HG03108 (cell line): ENCODE measurements around the gene LRMDA.

ENCODE experiments used
- ATAC-seq: cut with Tn5 transposase; IDR thresholded peaks from one replicate; pipeline ENCODE4 v1.9.1; 2021; ENCODE audit warnings: moderate library complexity; ENCODE audit not compliant: unreplicated experiment

LRMDA gene

DNA sequence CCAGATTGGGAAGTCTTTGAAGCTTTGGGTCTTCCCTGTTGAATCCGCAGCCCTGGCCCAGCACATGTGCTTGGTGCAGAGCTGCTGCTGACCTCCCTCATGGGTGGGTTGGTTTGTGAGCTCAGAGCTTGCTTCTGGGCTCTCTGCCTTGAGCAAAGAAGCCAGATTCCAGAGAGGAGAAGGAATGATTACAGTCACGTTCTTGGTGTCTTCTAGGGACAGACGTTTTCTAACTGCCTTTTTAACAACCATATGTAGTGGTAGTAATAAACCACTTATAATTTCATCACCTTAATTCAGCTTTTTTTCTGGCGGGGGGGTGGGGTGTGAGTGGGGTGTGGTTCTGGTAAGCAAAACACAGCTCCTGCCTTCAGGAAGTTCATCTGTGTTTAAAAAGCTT, 39.5 kb downstream of the LRMDA start:
- no peak for ATAC-seq

DNA sequence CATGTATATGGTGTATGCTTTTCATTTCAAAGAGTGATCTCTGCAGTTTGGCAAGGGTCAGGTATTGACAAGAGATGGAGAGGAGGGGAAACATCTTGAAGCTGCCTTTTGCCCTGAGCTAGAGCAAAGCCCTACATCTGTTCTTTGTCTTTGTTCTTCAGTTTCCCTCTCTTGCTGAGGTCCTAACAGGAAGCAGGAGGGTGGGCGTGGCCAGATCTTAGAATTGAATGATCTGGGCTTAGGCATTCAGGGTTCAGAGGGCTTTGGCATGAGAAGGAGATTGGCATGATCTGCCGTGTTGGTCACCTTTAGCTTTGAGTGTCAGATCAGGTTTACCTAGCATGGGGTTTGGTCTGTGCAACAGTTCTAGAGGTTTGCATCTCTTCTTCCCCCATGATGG, 41.3 kb downstream of the LRMDA start:
- no peak for ATAC-seq

DNA sequence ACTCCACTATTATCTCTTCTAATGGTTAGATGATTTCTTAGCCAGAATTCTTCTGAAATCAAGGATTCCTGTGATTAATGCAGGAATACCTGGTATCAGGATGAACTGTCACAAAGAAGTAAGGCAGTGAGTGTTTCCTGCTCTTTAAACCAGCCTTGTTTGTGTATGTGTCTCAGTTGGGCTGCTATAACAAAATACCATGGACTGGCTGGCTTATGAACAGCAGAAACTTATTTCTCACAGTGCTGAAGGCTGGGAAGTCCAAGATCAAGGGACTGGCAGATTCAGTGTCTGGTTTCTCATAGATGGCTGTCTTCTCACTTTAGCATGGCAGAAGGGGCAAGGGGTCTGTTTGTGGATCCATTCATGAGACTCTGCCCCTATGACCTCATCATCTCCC, 42.7 kb downstream of the LRMDA start:
- ATAC-seq: no peak

DNA sequence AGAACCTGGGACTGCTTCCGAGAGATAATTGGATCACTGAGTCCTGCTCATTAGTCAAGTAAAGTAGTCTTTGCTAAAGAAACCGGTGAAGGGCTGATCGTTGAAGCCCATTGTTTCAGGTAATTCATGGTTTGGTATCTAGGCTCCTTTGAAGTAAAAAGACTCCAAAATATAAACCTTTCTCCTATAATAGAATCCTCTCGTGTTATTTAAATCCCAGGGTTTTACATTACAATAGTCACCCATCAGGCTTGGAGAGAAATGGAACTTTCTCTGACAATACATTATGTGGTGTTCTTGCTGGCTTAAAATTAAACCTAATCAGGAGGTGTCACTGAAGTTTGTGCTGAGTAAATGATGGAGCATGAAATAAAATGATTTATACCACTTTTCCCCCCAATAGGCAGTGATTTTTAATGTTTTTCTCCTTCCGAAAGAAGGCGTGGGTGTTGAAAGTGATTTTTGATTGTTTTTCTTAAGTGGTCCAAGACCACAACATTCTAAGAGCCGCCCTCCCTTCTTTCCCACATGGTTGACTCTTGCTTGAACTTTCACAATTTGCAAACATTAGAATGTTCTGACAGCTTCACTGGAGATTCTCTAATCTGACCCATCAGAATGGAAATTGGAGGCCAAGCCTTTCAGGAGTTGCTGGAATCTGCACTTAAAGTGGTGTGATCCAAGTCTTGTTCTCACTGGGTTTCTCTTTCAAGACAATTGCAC, 44.2 kb downstream of the LRMDA start:
- no peak for ATAC-seq

DNA sequence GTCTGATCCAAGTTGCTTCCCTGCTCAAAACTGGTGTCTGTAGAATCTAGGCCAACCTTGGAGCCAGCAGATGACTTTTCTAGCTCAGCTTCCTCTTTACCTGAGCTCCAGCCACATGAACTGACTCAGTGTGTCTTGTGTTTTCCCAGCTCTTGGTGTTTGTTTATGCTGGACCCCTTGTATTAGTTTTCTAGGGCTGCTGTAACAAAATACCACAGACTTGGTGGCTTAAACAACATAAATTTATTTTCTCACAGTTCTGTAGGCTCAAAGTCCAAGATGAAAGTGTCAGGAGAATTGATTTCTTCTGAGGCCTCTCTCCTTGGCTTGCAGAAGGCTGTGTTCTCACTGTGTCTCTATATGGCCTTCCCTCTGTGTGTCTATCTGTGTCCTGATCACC, 45.1 kb downstream of the LRMDA start:
- no peak for ATAC-seq

DNA sequence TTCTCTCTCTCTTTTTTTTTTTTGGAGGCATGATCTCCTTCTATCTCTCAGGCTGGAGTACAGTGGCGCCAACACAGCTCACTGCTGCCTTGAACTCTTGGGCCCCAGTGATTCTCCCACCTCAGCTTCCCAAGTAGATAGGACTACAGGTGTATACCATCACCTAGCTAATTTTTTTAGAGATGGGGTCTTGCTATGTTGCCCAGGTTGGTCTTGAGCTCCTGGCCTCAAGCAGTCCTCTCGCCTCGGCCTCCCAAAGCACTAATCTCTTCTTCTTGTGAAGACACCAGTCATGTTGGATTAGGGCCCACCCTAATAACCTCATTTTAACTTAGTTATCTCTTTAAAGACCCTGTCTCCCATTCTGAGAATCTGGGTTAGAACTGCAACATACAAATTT, 45.6 kb downstream of the LRMDA start:
- no peak for ATAC-seq

DNA sequence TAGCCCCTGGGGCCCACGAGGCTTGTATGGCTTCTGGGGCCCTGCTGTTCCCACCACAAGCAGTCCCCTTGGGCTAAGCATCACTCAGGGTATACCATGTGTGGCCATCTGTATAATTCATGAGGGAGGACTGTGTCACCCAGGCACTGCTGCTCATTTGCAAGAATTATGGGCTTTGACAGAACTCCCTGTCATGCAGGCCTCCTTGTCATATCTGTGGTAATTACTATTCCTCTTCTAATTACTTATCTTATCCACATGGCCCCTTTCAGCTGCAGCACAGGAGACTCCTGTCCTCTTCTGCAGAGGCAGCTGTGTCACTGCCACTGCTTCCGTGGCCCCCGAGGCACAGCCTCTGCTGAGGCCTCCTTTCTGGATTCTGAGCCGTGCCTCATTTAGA, 46.3 kb downstream of the LRMDA start:
- ATAC-seq: no peak

DNA sequence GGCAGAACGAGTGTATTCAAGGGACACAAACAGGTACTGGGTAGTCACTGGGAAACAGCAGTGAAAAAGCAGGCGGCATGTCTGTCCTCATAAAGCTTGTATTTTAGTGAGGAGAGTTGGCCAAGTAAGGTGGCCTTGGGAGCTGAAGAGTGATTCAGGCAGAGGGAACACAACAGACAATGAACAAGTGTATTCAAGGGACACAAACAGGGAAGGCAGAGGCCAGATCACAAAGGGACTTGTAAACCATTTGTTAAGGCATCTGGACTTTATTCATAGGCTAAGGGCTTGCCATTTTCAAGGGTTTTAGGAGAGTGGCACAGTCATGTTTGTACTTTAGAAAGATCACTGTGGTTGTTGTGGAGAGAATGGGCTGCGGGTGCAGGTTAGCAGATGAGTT, 49.0 kb downstream of the LRMDA start:
- ATAC-seq: no peak

DNA sequence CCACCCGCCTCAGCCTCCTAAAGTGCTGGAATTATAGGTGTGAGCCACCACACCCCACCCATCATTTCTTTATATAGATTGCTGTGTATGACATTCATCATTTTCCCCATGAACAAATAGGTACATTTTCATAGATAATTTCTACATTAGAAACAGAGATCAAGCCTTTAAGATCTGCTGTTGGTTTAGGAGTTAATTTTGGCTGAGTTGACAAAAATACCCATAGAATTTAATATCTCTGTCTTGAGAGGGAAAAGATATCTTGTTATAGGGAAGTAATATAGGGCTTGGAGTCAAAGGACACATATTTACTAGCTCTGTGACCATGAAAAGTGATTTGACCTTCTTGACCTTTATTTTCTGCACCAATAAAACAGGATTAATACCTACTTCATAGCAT, 51.8 kb downstream of the LRMDA start:
- ATAC-seq: no peak

DNA sequence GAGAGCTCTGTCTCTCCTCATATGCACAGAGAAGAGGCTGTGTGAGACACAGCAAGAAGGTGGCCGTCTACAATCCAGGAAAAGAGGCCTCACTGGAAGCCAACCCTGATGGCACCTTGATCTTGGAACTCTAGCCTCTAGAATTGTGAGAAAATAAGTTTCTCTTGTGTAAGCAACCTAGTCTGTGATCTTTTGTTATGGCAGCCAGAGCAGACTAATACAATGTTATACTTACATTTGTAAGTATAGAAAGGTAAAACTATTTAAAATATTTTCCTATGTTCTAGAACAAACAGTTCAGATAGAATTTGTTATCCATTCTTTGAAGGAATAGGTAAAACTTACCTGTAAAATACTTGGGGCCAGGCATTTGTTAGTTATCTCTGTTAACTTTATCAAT, 53.3 kb downstream of the LRMDA start:
- no peak for ATAC-seq

DNA sequence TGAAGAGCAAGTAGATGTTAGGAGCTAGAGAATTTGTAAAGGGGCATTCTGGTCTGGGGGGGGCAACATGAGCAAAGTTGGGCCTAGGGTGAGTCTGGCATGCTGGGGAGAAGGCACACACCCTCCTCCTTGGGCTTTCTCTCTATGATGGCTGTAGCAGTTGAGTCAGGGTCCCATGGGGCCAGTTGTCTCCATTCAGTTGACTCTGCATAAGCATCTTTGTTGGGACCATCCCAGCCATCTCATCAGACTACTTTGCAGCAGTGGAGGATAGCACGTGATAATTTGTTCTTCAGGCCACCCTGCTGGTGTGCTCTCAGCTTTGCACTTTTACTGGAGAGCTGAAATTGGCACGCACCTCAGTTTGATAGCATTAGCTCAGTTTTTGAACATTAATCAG, 55.2 kb downstream of the LRMDA start:
- no peak for ATAC-seq

DNA sequence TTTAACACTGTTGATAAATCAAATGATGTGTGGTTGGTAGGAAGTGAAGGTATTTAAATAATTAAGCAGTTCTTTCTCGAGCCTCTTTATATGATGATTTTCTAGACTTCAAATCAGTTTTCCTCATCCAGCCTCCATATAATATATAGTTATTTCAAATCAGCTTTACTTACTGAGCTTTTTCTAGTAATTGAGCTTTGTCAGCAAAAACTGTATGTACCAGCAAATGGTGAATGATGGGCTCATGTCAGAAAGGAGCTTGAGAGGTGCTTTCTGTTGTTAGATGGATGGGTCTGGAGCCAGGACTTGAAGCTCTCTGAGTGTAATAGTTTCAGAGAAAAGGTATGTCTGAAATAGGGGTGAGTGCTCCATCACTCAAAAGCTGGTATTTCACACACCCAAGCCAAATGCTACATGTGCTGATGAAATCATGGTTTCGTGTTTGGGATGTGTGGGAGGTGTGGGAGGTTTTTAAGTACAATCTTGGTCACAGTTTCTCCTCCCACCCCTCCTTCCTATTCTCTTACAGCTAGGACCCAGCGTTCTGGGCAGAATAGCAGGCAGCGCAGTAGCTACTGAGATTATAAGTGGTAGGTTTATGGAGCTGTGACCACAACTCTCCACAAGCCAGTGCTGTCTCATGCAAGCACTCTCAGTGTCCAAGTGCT, 55.8 kb downstream of the LRMDA start:
- no peak for ATAC-seq

DNA sequence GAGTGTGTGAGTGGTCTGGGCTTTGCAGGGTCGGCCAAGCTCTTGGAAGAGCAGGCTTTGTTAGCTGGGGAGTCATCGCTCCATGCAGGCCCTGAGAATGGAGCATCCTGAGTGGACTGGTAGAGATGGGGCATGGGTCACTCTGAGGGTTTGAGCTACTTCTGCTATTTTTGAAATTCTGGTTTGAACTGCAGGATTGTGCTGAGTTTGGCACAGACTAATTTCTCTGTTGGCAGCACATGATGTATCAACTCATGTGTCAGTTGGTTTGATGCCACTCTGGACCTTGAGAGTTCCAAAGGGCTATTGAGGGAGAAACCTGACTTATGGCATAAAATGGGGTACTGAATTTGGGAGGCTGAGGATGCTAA, 56.3 kb downstream of the LRMDA start:
- ATAC-seq: no peak

DNA sequence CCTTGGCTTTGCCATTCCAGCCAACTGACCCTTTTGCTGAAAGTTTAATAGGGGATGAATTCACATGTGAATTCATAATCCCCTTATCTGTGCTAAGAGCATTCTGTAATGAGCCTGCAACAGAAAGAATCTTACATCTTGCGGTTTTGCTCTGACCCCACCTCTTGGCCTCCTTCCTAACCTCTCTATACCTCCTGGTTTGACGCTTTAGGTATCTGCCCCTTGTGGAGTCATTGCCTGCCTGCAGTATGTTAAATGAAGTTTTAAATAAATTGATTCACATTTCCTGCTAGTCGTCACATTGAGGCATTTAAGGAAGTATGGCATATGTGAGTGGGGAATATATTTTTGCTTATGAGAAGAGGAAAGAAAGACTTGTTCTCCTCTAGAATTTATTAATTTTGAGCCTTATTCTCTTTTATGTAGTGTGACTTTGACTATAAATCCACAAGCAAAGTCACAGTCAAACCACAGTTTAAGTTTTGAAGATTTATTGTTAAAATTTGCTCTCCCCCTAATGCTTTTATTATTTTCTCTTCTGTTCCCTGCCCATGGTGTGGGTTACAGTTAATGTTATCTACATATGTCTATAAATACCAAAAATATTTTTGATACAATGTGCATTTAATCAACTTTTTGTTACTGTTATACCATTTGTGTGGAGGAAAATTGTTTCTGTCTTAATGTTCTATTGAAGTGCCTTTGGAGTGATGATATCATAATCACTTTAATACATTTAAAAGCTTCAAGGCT, 60.9 kb downstream of the LRMDA start:
- ATAC-seq: no peak

DNA sequence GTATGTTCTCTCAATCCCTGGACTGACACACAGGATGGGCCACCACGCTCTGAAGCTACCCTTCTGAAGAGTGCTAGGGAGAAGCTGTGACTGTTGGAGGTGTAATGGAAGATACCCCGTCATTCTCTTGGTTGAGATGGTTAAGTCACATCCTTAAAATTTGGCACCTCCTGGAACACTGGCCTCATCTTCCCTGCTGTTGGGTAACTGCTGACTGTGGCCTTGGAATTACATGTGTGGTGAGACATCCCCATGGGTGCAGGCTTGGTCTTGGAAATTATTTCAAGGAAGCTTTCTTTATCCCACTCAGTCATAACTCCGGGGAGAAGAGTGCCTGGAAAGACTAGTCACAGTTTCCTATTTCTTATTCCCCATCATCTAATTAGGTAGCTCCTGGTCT, 62.0 kb downstream of the LRMDA start:
- no peak for ATAC-seq

DNA sequence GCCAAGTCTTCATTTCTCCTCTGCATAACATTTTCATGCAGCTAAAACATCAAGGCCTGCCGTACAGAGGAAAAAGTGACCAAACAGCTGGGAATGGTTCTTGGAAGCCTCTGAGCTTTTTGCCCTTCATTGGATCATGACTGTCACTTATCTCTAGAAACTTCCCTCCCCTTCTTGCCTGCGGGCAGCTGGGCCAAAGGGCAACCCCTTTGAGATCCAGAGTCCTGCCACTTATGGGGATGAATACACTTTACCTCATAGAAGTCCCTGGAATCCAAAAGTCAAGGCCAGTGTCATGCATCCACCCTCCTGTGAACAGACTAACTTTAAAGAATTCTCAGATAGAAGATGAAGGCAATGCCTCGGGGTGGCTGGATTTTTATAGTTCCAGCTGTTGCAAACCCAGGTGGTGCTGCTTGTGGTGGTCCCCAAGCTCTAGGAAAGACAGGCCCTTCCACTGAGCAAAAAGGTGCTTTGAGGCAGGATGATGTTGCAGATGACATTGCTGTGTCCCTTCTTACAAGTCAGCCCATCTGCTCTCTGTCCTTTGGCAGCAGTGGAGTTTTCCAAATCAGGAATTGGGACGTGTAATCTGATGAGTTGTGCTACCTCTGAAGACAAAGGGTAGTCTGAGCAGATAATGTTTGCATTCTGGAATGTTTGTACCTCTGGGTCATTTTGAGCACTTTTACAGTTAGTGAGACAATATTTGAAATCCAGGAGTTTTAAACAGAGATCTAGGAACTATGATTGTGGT, 64.2 kb downstream of the LRMDA start:
- no peak for ATAC-seq

DNA sequence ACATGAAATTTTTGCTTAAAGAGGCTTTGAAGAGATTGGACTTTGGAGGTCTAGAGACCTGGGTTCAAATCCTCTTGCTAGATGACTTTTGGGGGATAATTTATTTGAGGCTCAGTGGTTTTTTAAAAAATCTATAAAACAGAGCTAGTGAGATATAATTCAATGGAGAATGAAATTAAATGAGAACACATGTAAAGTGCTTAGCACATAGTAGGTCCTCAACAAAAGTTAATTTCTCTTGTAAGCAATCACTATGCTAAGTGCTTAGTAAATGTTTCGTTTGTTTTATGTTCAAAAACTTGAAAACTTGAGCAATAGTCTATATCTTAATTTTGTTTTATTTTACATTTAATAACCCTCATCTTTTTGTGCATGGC, 64.8 kb downstream of the LRMDA start:
- ATAC-seq: no peak

DNA sequence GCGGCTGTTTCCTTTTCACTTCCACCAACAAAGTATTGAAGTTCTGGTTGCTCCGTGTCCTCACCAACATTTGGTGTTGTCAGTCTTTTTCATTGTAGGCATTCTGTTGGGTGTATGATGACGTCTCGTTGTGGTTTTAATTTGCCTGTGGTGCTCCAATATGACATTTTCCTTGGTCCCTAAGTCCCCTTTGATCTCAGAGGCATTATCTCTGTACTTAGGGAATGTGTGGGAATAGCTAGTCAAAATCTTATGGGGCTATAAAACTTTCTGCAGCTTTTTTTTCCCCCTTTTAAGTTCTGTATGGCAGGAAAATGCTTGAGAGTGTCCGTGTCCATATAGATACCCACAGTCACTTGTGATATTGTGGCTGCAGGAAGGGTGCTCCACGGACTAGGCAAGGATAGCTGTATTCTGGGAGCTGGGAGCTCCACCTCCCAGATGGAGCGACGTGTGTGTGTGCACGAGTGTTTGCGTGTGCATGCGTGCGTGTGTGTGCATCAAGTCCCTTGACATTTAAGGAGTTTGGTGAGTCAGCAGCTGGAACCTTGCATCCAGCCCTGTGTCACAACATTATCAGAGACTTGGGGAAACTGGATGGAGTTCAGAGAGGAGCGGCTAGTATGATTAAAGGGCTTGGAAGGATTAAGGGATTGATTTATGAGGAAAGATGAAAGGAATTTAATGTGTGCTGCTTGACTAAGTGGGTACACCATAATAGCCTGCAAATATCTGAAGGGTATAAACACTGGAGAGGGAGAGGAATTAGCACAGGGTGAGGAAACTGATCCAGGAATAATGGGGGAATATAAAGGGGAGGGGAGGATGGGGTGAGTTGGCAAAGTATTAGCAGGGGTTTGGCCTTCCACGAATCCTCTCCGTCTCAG, 66.8 kb downstream of the LRMDA start:
- ATAC-seq: no peak

DNA sequence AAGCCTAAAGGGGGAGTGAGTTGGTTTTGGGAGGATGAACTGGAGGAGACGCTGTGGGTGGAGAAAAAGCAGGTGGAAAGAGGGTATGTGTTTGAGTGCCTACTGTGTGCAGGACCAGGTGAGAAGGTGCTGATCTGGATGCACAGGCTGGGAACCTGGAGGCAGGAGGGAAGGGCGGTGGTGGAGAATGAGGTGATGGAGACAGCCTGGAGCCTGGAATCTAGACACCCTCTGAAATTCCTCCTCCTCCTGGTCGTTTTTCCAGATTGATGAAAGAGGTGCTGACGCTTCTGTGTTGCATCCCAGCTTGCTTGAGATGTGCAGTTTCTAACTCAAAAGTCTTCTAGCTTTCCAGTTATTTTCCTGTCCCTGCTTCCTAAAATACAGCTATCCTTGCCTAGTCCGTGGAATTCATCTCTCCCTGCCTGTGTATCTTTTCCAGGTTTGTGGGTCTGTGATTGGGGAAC, 67.5 kb downstream of the LRMDA start:
- ATAC-seq: no peak

DNA sequence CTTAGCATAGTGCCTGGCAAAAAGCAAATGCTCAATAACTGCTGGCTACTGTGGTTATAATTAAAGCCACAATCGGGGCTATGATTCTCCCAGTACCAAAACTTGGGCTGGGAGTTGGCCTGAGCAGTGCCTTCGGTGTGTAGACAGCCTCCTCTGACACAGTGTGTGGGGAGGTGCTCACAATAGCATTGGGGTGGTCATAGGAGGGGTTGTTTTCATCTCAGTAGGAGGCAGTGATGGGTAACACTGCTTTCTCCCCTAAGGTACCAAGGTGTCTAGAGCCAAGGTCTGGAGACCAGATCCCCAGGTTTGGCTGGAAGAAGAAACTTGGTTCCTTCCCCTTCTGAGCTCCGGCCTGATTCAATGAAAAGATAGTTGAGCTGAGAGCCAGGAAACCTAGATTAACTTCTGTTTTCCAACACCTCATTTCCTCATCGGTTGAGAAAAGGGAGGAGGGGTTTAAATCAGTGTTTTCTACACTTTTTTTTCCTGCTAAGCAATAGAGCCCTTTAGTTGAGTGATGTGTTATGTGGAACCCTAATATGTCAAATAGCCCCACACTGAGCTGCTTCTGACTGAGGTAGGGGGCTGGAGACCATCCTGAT, 68.2 kb downstream of the LRMDA start:
- ATAC-seq: no peak
